NK-92 (cell line): Measurements from ENCODE around the gene TMEM131.

Experiments used
- DNase-seq: peaks from one replicate; lab custom pipeline; 2025; ENCODE audit not compliant: unreplicated experiment; lab: John Stamatoyannopoulos, UW

TMEM131 gene

DNA sequence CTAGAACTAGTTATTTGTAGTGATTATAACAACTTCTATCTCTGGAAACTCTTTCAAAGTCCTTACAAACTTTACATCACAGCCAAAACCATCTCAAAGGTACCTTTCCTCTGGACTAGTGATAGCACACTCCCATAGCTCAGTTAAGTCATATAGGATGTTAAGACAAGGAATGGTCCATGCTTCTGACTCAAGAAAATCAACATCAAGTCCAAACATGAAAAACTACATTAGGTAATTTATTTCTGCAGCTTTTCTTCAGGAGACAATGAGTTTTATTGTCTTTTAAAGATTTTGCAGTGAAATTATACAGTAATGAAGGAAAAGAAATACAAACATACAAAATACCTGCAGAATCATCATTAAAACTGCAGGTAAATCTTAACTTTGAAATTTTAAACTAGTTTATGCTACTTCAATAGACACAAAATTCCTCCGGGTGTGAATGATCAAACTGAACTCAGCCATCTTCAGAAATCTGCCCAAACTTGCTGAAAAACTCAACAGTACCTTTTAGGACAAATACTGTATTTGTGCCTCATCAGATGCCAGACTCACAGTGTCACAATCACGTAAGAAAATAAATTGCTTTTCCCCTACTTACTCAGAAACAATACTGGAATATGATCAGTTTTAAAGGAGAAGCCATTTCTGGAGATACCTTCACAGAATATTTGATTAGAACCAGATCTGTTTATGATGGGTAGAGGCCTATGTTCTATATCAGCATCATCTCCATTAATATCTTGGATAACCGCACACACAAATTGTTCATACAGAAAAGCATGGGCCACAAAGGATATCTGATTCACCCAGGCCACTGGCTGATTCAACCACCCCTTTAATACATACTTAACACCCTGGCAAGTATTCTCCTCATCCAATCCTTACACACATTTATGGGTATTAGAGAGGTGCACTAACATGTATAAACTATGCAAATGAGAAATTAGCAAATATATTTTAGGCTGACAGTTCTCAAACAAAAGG lies 2.6 kb downstream of the TMEM131 start:
- DNase-seq, result no peak

DNA sequence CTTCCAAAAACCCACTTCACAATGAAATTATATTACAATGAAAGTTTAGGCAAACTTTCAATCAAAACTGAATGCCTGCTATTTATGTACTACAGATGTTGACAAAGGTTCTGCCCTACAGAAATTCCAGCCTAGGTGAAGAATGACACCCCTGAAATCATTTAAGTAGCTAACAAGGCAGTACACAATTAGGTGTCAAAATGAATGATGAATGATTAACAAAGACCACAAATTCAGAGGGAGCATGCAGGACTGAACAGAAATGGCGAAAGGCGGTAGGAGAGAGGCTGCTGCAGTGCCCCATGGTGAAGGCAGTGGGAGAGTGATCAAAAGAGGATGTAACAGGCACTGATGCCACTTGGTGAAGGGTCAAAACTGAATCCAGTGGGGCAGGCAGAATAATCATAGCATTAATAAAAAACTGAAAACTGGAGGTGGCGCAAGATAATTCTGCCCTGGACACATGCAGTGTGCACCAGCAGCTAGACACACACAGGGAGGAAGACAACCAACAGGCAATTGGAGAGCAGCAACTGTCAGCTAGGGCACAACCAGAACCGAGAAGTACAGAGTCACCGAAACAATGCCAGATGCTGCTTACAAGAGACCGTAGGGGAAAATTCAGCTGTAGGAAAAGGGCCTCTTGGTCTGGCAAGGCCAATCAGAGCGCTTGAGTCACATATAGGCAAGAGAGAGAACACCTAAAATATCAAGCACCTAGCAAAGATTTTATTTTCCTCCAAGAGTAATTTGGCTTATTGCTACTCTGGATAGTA lies 4.5 kb downstream of the TMEM131 start:
- no peak for DNase-seq

DNA sequence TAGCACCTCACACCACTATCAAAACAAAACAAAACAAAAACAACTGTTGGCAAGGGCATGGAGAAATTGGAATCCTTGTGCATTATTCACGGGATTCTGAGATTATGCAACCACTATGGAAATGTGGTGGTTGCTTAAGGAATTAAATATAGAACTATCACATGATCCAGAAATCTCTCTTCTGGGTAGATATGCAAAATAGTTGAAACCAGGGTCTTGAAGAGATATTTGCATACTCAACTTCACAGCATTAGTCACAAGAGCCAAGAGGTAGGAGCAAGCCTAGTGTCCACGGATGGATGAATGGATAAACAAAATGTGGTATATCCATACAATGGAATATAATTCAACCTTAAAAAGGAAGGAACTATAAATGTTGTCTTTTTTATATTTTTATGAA lies 7.0 kb downstream of the TMEM131 start:
- DNase-seq, result no peak

DNA sequence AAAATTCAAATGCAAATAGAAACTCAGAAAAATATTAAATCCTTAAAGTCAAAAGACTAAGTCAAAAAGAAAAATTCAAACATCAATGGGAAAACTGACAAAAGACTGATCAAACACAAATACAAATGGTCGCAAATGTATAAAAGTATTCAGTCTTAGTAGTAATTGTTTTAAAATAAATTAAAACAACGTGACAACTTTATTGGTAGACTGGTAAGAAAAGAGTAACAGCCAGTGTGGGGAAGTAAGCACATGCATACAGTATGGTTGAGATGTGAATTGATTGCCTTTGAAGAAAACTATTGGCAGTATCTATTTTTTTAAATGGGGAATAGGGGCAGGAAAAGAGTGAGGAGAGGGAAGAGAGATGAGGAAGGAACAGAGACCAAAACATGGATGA lies 9.8 kb downstream of the TMEM131 start:
- DNase-seq, result no peak

DNA sequence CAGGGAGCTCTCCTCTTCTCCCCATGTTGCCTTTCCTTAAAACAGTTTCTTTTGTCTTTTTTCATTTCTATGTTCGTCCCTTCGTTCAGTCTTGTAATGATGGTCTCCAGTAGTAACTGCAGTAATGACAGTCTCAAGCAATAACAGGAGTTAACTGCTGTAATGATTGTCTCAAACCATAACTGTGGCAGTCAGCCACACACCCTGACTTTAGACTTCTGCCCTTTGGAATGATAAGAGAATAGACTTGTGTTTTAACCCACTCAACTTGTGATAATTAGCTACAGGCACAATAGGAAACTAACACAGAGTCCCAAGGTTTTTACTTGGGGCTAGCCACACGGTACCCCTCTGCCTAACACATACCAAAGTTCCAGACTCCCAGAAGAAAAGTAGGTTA lies 12.1 kb downstream of the TMEM131 start:
- no peak for DNase-seq

DNA sequence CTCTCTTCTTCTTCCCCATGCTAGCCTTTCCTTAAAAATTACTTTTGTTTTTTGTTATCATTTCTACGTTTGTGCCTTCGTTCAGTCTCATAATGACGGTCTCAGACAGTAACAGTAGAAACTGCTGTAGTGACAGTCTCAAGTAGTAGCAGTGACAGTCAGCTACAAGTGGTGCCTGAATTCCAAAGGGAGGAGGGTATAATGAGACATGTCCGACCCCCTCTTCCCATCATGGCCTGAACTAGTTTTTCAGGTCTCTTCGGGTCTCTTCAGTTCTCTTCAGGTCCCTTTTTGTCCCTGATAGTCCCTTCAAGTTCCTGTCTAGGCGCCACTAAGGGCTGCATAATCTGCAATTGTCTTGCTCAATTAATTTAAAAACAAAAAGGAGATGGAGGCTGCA lies 12.6 kb downstream of the TMEM131 start:
- no peak for DNase-seq

DNA sequence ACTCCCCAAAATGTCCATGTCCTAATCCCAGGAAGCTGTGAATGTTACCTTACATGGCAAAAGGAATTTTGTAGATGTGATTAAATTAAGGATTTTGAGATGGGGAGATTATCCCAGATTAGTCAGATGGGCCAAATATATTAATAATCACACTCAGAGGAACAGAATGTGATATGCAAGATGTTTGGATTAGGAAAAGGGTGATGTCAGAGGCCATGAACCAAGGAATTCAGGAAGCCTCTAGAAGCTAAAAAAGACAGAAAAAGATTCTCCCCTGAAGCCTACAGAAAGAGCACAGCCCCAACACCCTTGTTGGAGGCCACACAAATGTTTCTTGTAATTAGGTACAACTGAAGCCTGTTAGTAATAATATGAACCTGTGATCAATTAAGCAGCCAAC lies 13.1 kb downstream of the TMEM131 start:
- no peak for DNase-seq

DNA sequence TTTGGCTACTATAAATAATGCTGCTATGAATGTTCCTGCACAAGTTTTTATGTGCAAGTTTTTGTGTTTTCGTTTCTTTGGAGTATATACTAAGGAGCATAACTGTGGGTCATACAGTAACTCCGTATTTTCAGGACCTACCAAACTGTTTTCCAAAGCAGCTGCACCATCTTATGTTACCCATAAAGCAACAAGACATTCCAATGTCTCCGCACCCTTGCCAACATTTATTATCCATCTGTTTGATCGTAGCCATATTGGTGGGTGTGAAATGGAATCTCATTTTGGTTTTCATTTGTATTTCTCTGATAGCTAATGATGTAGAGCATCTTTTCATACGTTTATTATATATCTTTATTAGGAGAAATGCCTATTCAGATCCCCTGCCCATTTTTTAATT lies 13.8 kb downstream of the TMEM131 start:
- no peak for DNase-seq

DNA sequence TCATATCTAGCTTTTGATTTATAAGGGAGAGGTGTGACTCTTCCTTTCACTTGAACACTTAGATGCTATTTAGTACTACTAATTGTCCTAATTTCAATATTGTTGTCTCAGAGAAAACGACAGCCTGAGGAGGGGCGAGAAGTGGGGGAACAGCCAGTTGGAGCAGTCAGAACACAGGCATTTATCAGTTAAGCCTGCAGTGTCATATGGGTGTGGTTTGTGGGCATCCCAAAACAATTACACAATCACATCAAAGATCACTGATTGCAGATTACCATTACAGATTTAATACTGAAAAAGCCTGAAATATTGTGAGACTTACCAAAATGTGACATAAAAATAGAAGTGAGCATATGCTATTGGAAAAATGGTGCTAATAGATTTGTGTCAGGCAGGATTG lies 15.8 kb downstream of the TMEM131 start:
- no peak for DNase-seq

DNA sequence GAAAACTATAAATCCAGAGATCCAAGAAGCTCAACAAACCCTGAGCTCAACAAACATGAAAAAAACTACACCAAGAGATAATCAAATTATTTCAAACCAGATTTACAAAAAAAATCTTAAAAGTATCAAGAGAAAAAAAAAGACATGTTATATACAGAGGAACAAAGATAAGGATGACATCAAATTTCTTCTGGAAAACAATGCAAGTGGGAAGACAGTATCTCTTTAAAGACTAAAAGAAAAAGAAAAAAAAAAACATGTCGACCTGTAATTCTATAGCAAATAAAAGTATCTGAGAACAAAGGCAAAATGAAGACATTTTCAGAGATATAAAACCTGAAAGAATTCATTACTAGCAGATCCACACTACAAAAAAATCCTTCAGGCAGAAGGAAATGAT lies 21.3 kb downstream of the TMEM131 start:
- DNase-seq, result no peak

DNA sequence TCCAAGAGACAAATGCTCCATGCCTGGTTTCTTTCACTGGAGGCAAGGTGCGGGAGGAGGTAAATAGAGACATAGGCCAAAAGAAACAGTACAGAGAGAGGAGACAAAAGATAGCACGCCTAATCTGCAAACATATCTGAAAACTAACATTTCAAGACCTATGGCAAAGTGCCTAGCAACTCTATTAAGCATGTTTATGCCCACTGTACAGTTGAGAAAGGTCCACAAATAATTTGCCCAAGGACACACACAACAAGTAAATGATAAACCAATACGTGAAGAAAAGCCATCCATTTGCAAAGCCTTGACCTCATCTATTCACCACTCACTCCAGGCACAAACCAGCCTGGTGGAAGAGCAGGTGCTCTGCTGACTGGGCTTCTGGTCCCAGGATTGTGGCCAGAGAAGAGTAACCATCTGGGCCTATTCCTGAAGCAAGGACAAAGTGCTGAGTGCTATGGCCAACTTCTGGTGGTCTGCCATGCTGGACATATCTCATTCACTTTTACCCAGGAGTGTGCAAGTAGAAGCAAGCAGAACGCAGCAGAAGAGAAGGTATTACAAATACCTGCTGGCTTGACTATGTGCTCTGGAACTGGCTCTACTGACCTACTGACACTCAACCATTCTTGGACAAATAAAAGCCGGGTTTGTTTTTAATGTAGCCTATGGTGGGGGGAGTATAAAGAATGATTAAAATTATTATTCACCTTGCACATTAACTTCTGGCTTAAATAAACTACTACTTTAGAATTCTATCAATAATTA lies 25.3 kb downstream of the TMEM131 start:
- DNase-seq, result no peak

DNA sequence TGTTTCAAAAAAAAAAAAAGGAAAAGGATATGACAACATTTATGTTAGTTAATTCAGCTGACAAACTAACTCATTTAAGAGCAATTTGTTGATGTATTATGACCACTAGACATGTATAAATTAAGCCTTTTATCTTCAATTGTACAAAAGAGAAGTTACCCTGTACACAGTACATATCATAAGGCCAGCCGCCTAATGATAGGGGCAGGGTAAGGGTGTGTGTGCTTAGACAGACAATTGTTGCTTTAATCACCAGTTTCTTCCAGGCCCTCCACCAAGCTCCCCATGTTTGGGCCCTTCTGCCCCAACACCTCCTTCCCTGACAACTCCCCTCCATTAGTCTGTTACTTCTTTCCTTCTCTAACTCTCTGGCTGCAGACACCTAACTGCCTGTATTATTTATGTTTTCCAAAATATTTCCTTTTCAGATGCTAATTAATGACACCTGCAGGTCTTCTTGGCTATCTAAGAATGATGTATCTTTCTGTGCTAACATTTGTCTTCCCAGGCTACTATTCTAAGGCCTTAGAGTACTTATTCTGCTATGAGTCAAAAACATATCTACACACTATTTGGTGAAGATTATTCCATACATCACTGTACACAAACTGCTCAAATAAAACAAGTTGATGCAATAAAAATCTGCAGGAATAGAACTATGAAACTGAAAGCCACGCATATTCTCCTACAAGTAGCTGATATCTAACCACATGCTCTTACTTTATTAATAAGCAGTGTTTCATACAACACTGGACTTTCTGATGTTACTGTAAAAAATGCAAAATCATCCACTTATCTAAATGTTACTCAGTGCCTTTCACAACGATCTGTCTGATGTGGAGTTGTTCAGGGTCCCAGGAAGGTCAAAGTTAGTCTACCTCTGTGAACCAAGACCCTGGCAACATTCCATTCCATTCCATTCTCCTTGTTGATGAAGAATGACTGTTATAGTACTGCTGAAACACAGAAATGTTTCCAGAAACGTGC lies 26.4 kb downstream of the TMEM131 start:
- no peak for DNase-seq

DNA sequence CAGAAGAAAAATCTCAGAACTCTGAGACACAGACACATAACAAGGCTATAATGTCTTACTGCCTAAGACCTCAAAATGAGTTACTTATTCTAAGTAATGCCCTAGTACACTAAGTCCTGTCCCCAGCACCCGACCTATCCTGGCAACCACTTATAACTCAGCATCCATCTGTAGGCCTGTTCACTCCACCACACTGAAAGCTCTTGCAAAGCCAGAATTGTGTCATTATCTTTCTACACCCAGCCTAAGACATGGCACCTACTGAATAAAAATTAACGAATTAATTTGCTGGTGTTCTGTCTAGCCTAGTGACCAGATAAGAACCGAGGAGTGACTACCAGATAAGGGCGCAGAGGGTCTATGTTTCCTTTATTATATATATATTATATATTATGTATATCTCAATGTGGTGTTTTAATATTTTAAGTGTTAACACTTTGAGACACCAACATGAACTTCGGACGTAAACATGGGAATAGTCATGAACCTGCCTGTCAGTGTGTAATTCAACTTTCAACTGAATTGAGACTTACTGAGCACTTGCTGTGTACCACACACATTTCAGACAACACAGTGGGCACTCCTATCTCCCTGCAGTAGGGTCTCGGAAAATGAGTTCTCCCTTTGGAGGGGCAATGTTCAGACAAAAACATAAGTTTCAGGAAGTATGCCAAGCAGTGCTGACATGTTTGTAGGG lies 27.7 kb downstream of the TMEM131 start:
- no peak for DNase-seq

DNA sequence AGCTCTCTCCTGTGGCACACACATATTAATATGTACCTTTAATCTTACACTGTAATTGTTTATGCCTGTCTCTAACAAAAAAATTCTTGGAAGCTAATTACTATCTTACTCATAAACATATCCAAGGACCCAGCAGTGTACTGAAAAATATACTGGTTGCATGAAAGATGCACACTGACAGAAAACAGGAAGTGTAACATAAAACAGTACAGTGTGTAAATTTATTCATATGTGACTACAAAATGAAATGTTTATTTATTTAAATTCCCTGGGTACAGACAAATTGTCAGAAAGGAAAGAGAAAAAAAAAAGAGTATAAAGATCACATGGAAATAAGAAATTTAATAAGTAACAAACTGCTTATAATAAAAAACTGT lies 28.5 kb downstream of the TMEM131 start:
- DNase-seq, result no peak

DNA sequence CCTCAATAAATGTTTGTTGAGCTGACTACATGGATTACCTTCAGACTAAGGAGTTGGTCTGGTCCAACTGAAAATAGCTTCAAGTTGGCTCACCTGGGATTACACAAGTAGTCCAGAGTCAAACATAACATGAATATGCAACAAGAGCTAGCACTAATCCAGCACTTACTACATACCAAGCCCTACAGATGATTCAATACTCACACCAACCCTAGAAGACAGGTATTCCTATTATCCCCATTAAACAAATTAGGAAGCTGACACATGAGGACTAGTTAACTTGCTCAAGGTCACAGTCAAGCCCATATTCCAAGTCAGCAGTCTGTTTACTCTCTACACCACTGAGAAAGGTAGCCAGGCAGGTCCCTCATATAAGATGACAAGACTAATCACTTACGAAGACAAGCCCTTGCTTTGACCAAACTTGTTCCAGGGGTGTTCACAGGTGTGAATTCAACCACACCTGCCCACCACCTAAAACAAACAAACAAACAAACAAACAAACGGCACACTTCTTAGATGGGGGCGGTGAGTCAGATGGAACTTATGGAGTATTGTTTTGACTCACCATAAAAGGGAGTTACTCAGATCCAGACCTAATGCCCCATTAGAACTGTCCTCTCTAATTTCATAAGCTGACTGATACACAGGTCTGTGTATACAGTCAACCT lies 29.1 kb downstream of the TMEM131 start:
- DNase-seq, result no peak

DNA sequence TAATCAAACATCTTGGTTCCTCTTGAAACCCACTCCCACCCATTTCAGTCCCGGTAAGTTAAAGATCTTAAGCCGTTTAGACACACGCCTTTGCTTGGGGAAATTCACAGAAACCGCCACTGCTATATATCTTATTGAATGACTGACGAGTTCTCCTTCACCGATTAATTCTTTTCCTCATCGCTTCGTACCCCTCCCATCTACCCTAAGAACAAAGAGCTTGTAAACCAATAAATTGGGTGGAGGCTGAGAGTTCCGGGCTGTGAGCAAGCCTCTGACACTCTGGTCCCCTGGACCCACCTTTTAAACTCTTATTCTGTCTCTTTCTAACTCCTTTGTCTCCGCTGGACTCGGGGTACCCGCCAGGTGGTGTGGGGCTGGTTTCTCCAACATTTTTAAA lies 30.6 kb downstream of the TMEM131 start:
- no peak for DNase-seq

DNA sequence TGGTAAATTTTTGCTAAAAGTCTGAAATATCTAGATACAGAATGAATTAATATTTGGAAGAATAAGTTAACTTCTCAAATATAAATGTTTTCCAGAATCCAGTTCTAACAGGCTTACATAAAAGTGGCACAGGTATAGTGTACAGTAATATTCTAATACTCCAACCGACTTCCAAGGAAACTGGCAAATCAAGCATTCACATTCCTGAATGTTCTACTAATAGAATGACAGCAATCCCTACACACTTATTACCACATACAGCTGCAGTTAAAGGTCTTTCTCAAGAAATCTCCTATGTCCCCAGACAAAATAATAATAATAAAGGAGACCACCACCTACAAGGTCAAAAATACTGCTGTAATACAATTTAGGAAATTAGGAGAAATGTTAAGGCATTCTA lies 31.9 kb downstream of the TMEM131 start:
- DNase-seq, result no peak

DNA sequence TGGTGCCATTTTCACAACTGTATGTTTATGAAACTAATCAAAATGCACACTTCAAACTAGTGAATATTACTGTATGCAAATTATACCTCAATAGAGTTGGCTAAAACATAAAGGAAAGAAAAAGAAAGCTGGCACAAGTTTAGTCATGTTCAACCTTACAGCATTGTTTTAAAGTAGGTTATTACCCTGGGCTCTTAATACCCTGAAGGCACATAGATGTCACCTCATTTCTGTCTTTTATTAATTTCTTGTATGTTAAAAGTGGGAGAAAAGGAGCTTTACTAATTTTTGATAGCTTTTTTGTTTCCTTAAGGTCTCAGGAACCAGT lies 32.7 kb downstream of the TMEM131 start:
- no peak for DNase-seq

DNA sequence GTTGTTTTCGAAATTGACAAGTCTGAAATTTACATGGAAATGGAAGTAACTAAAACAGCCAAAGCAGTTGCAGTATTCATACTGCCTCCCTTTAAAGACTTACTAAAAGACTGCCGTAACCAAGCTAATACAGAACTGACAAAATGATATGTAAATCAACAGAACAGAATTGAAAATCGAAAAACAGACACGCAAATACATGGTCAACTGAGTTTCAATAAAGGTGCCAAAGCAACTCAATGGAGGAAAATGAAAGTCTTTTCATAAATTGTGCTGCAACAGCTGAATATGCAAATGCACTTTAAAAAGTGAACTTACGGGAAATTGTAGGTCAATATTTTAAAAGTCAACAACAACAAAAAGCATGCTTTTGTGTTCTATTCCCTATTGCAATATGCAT lies 34.2 kb downstream of the TMEM131 start:
- no peak for DNase-seq
